BJ (cell line): ENCODE results near the gene HHIPL1. TPM values are rescaled to one million over a fixed set of nuclear protein-coding genes. Genes with fewer than 3 reads are reported as not detected.

Experiments
- CTCF ChIA-PET: fragments of 350-600 bp; formaldehyde crosslinking; extraction: SDS; loops from one replicate; lab custom pipeline; 2021; ENCODE audit warnings: antibody characterized with exemption, inconsistent platforms; lab: Yijun Ruan, JAX
- POLR2A ChIA-PET: fragments of 300-600 bp; sonication (Branson Sonifier 250); formaldehyde crosslinking; extraction: SDS; loops from one replicate; lab custom pipeline; 2021; ENCODE audit warnings: antibody characterized with exemption; lab: Charles Lee
- DNase-seq: peaks from one replicate; pipeline ENCODE4 v3.0.0-alpha.2; 2011; ENCODE audit warnings: low read depth
- H3K27me3 ChIP-seq: 2 replicates; pipeline ENCODE4 v1.6.0; 2011; ENCODE audit warnings: low read length; ENCODE audit not compliant: control insufficient read depth, insufficient read depth
- H3K36me3 ChIP-seq: 2 replicates; pipeline ENCODE4 v1.5.1; 2011; ENCODE audit warnings: low read length; ENCODE audit not compliant: control insufficient read depth, insufficient read depth
- H3K4me3 ChIP-seq: 2 replicates; pipeline ENCODE4 v1.5.1; 2011; ENCODE audit warnings: low read depth, mild to moderate bottlenecking, control low read depth, low read length
- CTCF ChIP-seq: IDR thresholded peaks from 2 replicates; pipeline ENCODE4 v1.5.1; 2011; ENCODE audit warnings: low read depth, mild to moderate bottlenecking, control low read depth, inconsistent platforms, low read length, moderate library complexity; ENCODE audit not compliant: insufficient read depth
- polyA plus RNA-seq: library from polyadenylated mRNA; depleted of rRNA; stranded (reverse); fragments of >200 nt; gene quantifications from 2 replicates; pipeline ENCODE4 v1.2.3, GENCODE V29; 2011

HHIPL1 gene
- polyA plus RNA-seq, 1 experiment, result 2.5 TPM

DNA sequence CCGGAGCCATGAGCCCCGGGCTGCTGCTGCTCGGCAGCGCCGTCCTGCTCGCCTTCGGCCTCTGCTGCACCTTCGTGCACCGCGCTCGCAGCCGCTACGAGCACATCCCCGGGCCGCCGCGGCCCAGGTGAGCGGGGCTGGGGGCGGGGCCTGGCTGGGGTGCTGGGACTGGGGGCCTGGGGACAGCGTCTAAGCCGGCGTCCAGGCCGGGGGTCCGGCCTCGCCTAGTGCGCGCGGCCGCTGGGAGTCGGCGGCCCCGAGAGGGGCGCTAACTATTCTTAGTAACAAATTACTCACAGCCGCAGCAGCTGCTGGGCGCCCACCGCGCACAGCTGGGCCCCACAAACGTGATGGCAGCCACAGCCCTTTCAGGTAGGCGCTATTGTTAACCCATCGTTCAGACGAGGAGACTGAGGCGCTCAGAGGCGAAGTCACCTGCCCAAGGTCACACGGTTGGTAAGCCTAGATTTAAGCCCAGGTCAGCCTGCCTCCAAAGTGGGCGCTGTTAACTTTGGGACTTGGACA is 39.5 kb downstream of the HHIPL1 start:
- POLR2A ChIA-PET, result interaction anchor here (0.6 kb wide), 1 partner anchor 10 kb away, joined by 11 read pairs; no protein-coding TSS in a partner anchor
- DNase-seq, result no peak
- TF ChIP-seq CTCF, result no peak
- Histone ChIP-seq H3K4me3 (peak overlapping the region; percentile 54), H3K27me3 (peaks cover 14% of the 10 kb centered on the region), H3K36me3 (no peaks in the 10 kb centered on the region)
- CTCF ChIA-PET, result interaction anchor here (0.5 to 1.8 kb wide), 12 partner anchors 16 to 267 kb away, joined by 3 to 9 read pairs (median 4); no protein-coding TSS in a partner anchor

GRCh38 chr14:99685151-99685591 is 40.2 kb downstream of the HHIPL1 start:
- Histone ChIP-seq H3K4me3 (no peak overlapping the region), H3K27me3 (peaks cover 17% of the 10 kb centered on the region), H3K36me3 (no peaks in the 10 kb centered on the region)
- no peak for TF ChIP-seq CTCF
- ChIA-PET POLR2A (no interaction called here), CTCF (interaction anchor here (1.8 kb wide), 1 partner anchor 201 kb away, joined by 4 read pairs; no protein-coding TSS in a partner anchor)
- no peak for DNase-seq

- CTCF ChIA-PET, result interaction anchor here (1.8 kb wide), 1 partner anchor 200 kb away, joined by 4 read pairs; no protein-coding TSS in a partner anchor
- POLR2A ChIA-PET, result no interaction called here
- DNase-seq, result no peak
- Histone ChIP-seq H3K36me3 (no peaks in the 10 kb centered on the region), H3K27me3 (peaks cover 20% of the 10 kb centered on the region), H3K4me3 (no peak overlapping the region)
- TF ChIP-seq CTCF, result no peak
These were observed 40.7 kb downstream of the HHIPL1 start for GRCh38 chr14:99685596-99685995.

DNA sequence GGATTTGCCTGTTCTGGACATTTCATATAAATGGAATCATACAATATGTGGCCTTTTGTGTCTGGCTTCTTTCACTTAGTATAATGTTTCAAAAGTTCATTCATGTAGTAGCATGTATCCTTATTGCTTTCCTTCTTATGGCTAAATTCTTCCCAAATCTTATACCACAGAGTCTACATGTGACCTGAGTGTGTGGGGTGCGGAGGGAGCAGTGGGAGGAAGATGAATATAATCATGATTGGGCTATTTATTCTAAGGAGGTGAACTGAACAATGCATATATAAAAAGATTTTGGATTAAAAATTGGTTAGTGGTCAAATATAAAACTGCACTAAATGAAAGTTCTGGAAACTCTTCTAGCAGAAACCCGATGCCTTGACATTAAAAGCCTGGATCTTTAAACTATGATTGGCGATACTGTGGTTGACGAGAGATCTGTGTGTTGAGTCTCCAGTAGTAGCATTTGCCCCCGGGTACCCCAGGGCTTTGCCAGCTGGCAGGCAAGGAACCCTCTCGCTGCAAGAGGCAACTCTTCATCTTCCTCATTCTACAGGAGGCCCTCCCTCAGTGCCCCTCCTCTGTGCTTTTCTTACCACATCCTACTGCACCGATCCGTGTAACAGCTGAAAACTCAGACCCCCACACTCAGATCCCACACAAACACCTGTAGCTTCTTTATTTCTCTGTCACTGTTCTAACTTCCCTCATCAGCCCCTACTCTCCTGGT is 41.8 kb downstream of the HHIPL1 start:
- Histone ChIP-seq H3K36me3 (no peaks in the 10 kb centered on the region), H3K4me3 (no peak overlapping the region), H3K27me3 (peaks cover 20% of the 10 kb centered on the region)
- DNase-seq, result no peak
- ChIA-PET CTCF (interaction anchor here (0.9 to 3.0 kb wide), 7 partner anchors 11 to 204 kb away, joined by 3 to 22 read pairs (median 6); no protein-coding TSS in a partner anchor), POLR2A (no interaction called here)
- TF ChIP-seq CTCF, result no peak
